NB4 (cell line): Measurements from ENCODE around the gene HSPBP1.
"Not testable (repeated sequence)": the region's sequence is repeated elsewhere in the genome, so short reads cannot be mapped to it uniquely, and the experiment has no call there.

Source experiments
- DNase-seq: peaks from one replicate; pipeline ENCODE4 v3.0.0; 2010; ENCODE audit warnings: low read depth
- H3K4me3 ChIP-seq: one replicate; pipeline ENCODE4 v1.5.1; 2011; ENCODE audit warnings: mild to moderate bottlenecking, low read depth, low read length, moderate library complexity
- MYC ChIP-seq: IDR thresholded peaks from 2 replicates; pipeline ENCODE4 v1.6.1; 2011; ENCODE audit warnings: low read depth, low read length
- POLR2A ChIP-seq: IDR thresholded peaks from 2 replicates; pipeline ENCODE4 v1.6.1; 2011; ENCODE audit warnings: mild to moderate bottlenecking; ENCODE audit not compliant: insufficient read length; ENCODE audit errors: extremely low read depth
- TF ChIP-seq, protein P1 (sequence below): IDR thresholded peaks from 2 replicates; pipeline ENCODE4 v1.6.1; 2011; ENCODE audit warnings: low read depth, low read length
- TF ChIP-seq, protein P2 (sequence below): IDR thresholded peaks from one replicate; pipeline ENCODE4 v1.5.1; 2012; ENCODE audit warnings: low read depth, low read length

HSPBP1 gene

DNA sequence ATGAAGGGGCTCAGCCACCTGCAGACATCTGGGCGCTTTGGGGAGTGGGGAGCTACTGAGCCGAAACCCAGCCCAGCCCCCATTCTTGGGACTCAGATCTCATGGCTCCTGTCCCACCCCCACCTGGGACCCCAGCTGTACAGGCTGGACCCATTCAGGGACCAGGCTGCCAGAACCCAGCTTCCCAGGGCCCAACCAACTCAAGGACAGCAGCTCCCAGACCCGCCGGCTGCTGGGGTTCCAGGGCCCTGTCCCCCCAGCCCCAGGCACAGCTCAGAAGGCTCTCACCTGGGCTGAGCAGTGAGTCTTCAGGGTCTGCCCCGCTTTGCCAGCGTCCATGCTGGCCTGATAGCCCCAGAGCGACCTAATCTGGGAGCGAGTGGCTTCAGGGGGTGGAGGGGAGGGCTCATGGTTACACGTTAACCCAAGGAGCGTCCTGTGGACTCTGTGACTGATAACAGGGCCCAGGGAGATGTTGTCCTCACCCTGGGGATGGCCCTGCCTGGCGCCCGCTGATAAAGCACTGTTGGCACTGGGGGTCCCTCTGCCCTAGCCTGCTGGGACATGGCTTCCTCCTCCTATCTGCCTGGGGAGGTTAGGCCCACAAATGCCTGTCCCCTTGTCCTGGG is 51.4 kb downstream of the HSPBP1 start, which contains the start of gene TMEM86B:
Gene TMEM86B (minus strand): TSS at position 361 of the 629 bp plus-strand sequence. CDS start 22 bp downstream, at position 339.
- TF ChIP-seq, protein P1, sequence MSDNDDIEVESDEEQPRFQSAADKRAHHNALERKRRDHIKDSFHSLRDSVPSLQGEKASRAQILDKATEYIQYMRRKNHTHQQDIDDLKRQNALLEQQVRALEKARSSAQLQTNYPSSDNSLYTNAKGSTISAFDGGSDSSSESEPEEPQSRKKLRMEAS, result no peak
- TF ChIP-seq MYC (no peak), POLR2A (no peak)
- TF ChIP-seq, protein P2, sequence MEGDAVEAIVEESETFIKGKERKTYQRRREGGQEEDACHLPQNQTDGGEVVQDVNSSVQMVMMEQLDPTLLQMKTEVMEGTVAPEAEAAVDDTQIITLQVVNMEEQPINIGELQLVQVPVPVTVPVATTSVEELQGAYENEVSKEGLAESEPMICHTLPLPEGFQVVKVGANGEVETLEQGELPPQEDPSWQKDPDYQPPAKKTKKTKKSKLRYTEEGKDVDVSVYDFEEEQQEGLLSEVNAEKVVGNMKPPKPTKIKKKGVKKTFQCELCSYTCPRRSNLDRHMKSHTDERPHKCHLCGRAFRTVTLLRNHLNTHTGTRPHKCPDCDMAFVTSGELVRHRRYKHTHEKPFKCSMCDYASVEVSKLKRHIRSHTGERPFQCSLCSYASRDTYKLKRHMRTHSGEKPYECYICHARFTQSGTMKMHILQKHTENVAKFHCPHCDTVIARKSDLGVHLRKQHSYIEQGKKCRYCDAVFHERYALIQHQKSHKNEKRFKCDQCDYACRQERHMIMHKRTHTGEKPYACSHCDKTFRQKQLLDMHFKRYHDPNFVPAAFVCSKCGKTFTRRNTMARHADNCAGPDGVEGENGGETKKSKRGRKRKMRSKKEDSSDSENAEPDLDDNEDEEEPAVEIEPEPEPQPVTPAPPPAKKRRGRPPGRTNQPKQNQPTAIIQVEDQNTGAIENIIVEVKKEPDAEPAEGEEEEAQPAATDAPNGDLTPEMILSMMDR, result no peak
- DNase-seq, result no peak
- no peak within 1 kb of the TSS for H3K4me3 ChIP-seq

DNA sequence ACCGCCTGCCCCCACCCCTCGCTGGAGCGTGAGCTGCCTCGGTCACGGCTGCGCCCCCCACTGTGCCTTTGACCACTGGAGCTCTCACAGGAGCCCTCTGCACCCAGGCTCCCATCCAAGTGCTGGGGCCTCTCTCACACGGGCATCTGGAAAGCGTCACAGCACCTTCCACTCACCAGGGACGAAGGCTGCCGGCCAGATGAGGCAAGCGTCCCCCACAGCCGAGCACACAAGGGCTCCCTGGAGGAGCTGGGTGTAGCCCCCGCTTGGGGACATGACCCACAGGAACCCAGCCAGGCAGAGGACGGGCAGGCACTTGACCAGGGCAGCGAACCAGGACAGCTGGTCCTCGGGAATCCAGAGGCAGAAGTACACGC is 51.9 kb downstream of the HSPBP1 start:
- H3K4me3 ChIP-seq, result no peak overlapping the region
- TF ChIP-seq POLR2A, result no peak
- DNase-seq, result no peak

DNA sequence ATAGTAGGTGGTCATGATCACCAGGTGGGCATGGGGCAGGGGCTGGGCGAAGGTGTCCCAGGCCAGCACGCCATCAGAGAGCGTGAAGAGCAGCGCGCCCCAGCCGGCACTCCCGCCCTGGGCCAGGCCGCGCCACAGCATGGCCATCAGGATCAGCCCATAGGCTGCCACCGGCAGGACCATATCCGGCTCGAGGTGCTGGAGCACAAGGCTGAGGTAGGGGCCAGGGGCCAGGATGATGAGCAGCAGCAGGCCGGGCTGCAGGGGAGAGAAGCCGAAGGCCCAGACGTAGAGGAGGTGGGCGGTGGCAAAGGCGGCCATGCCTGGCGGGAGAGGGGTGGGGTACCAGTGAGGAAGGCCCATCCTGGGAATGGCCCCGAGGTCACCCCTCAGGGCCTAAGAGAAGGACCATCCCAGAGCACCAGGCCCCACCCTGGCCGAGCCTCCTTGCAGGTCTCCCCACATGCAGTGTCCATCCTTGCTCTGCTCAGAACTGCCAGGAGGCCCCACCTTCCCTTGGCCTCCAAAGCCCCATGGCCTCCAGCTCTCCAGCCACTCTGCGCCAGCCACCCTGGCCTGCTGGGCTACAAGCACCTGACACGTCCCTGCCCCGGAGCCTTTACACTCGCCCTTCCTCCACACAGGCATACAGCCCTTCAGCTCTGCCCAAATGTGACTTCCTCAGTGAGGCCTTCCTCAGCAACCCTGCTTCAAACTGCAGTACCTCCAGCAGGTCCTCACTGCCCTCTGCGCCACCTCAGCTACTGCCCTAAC is 52.5 kb downstream of the HSPBP1 start:
- no peak overlapping the region for H3K4me3 ChIP-seq
- DNase-seq, result no peak
- TF ChIP-seq POLR2A, result no peak
- no peak for TF ChIP-seq MYC
- TF ChIP-seq, protein P2, result no peak
- TF ChIP-seq, protein P1, result no peak

DNA sequence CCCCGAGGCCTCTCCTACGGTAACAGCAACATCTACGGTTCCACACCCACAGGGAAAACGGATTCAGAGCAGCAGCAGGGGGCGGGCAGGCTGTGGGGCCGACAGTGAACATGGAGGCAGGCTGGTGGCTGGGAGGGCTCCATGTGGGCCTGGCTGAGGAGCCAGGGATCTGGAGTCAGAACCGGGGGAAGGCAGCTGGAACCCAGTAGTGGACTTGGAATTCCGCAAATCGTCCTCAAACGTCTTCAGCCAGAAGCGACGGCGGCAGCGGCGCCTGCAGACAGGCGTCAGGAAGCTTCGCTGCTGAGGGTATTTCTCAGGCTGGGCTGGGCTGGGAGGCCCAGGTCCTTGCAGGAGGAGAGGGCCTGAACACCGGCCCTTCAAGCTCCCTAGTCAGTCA is 53.1 kb downstream of the HSPBP1 start:
- TF ChIP-seq POLR2A, result no peak
- TF ChIP-seq, protein P1, result no peak
- H3K4me3 ChIP-seq, result no peak overlapping the region
- no peak for DNase-seq

DNA sequence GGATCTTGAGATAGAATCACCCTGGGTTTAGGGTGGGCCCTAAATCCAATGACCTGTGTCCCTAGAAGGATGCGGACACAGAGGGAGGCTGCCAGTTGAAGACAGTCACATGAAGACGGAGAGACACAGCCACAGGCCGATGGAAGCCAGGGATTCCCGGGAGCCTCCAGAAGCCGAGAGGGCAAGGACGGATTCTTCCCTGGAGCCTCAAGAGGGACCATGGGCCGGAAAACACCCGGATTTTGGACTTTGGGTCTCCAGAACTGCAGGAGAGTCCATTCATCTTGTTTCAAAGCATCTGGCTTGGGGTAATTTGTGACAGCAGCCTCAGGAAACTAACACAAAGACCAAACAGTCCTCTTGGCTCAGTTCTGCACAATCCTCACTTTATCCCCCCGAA is 53.6 kb downstream of the HSPBP1 start:
- no peak overlapping the region for H3K4me3 ChIP-seq
- DNase-seq, result no peak
- TF ChIP-seq, protein P1, result no peak
- TF ChIP-seq POLR2A (no peak), MYC (no peak)
- TF ChIP-seq, protein P2, result no peak

DNA sequence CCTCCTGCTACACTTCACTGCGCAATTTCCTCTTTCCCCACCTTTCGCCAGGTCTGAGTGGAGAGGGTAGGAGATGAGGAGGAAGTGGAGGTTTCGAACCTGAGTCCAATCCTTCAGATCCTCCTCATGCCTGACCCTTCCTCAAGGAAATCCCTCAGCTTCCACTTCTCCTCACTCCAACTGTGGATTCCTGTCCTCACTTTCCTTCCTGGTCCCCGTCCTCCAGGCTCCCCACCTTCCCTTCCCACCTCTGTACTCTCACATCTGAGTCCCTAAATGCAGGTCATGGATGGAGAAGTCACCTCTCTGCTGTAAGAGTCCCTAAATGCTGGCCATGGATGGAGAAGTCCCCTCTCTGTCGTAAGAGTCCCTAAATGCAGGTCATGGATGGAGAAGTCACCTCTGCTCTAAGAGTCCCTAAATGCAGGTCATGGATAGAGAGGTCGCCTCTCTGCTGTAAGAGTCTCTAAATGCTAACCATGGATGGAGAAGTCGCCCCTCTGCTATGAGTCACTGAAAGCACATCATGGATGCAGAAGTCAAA is 54.4 kb downstream of the HSPBP1 start:
- no peak overlapping the region for H3K4me3 ChIP-seq
- TF ChIP-seq MYC (no peak), POLR2A (no peak)
- TF ChIP-seq, protein P2, result no peak
- TF ChIP-seq, protein P1, result no peak
- DNase-seq, result peak; percentile 28

DNA sequence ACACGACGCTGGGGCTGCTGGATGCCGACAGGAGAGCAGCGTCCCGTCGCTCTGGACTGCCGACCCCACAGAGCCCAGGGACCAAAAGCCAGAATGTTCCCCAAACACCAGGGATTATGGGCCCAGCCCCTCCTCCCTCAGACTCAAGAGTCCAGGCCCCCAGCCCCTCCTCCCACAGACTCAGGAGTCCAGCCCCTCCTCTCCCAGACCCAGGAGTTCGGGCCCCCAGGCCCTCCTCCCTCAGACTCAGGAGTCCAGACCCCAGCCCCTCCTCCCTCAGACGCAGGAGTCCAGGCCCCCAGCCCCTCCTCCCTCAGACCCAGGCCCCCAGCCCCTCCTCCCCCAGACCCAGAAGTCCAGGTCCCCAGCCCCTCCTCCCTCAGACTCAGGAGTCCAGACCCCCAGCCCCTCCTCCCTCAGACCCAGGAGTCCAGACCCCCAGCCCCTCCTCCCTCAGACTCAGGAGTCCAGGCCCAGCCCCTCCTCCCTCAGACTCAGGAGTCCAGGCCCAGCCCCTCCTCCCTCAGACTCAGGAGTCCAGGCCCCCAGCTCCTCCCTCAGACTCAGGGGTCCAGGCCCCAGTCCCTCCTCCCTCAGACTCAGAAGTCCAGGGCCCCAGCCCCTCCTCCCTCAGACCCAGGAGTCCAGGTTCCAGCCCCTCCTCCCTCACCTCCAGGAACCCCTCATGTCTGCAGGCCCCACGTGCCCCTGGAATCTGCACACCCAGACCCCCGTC is 55.1 kb downstream of the HSPBP1 start:
- H3K4me3 ChIP-seq, DNase-seq: not testable (repeated sequence)
